Osteoblast (primary cell): ENCODE data around the gene NANS. TPM values are rescaled to one million over a fixed set of nuclear protein-coding genes. Genes with fewer than 3 reads are reported as not detected.

Source experiments
- DNase-seq: peaks from one replicate; pipeline ENCODE4 v3.0.0; 2011; ENCODE audit warnings: low spot score, mixed read lengths; ENCODE audit not compliant: insufficient read length; ENCODE audit errors: missing footprints
- H2AFZ ChIP-seq: 2 replicates; pipeline ENCODE4 v1.6.0; 2011; ENCODE audit warnings: mild to moderate bottlenecking, low read length
- H3K27ac ChIP-seq: 2 replicates; pipeline ENCODE4 v1.5.1; 2011; ENCODE audit warnings: mild to moderate bottlenecking, low read depth, low read length, moderate library complexity
- H3K27me3 ChIP-seq: 2 replicates; pipeline ENCODE4 v1.6.0; 2012; ENCODE audit warnings: mild to moderate bottlenecking, control low read depth, inconsistent platforms, low read length, moderate library complexity; ENCODE audit not compliant: insufficient read depth
- H3K36me3 ChIP-seq: 2 replicates; pipeline ENCODE4 v1.5.1; 2011; ENCODE audit warnings: mild to moderate bottlenecking, low read length, control low read depth, moderate library complexity; ENCODE audit not compliant: insufficient read depth
- H3K4me1 ChIP-seq: 2 replicates; pipeline ENCODE4 v1.5.1; 2011; ENCODE audit warnings: mild to moderate bottlenecking, low read length, control low read depth, moderate library complexity; ENCODE audit not compliant: insufficient read depth
- H3K4me2 ChIP-seq: 2 replicates; pipeline ENCODE4 v1.6.0; 2011; ENCODE audit warnings: mild to moderate bottlenecking, low read length; ENCODE audit not compliant: insufficient read depth
- H3K4me3 ChIP-seq: fragments of 200-600 bp; sonication (generic); 3 replicates; pipeline ENCODE4 v1.5.1; 2012; ENCODE audit warnings: mild to moderate bottlenecking, low read length, inconsistent platforms; ENCODE audit not compliant: insufficient read depth
- H3K79me2 ChIP-seq: 2 replicates; pipeline ENCODE4 v1.6.0; 2012; ENCODE audit warnings: mild to moderate bottlenecking, low read length, control low read depth, inconsistent platforms; ENCODE audit not compliant: insufficient read depth
- H3K9me3 ChIP-seq: 2 replicates; pipeline ENCODE4 v1.5.1; 2011; ENCODE audit warnings: low read depth, low read length, control low read depth
- H4K20me1 ChIP-seq: 2 replicates; pipeline ENCODE4 v1.6.0; 2012; ENCODE audit warnings: mild to moderate bottlenecking, low read length, control low read depth; ENCODE audit not compliant: insufficient read depth
- total RNA-seq: library from RNA; depleted of rRNA; stranded (reverse); fragments of >200 nt; gene quantifications from 2 replicates; pipeline ENCODE4 v1.2.3, GENCODE V29; 2012
- TF ChIP-seq, protein P1 (sequence below): IDR thresholded peaks from 2 replicates; pipeline ENCODE4 v1.5.1; 2011; ENCODE audit warnings: mild to moderate bottlenecking, low read depth, low read length, moderate library complexity; ENCODE audit errors: extremely low read depth

NANS gene
- total RNA-seq, 1 donor, result 56.1 TPM

DNA sequence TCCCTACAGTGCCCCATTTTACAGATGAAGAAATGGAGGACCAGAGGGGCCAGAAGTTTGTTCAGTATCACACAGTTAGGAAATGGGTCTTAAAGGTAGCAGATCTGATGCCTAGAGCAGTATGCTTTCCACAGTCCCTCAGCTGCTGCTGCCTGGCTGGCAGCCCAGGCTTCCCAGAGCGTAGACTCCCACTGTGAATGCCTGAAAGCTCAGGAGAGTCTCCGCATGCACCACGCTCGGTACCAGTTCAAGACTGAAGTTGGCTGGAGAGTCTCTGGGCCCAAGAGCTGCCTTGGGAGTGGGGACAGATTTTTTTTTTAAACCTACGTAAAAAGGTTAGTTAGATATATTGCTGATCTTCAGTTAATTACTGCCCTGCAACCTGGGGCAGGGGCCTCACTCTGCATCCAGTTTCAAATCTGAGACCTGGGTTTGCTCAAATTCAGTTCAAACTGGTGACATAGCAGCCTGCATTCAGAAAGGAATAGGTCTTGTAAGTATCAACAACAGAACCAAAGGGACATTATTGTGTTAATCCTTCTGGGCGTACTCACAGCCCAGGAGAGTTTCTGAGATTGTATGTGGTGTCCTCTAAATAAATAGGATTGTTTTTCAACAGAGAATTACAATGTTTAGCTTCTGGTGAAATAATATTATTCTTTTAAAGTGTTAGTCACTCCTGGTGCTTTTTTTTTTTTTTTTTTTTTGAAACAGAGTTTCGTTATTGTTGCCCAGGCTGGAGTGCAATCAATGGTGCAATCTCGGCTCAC lies 8.3 kb downstream of the NANS start:
- peak; percentile 86 for DNase-seq
- Histone ChIP-seq H3K4me1 (peaks cover 9% of the 10 kb centered on the region), H3K27ac (peak overlapping the region; percentile 46), H3K36me3 (peaks cover 59% of the 10 kb centered on the region), H3K27me3 (no peaks in the 10 kb centered on the region), H3K4me3 (no peak overlapping the region), H3K4me2 (peak overlapping the region; percentile 2), H4K20me1 (peaks cover 11% of the 10 kb centered on the region), H2AFZ (no peak overlapping the region), H3K9me3 (no peaks in the 10 kb centered on the region), H3K79me2 (peaks cover 50% of the 10 kb centered on the region)
- TF ChIP-seq, protein P1, sequence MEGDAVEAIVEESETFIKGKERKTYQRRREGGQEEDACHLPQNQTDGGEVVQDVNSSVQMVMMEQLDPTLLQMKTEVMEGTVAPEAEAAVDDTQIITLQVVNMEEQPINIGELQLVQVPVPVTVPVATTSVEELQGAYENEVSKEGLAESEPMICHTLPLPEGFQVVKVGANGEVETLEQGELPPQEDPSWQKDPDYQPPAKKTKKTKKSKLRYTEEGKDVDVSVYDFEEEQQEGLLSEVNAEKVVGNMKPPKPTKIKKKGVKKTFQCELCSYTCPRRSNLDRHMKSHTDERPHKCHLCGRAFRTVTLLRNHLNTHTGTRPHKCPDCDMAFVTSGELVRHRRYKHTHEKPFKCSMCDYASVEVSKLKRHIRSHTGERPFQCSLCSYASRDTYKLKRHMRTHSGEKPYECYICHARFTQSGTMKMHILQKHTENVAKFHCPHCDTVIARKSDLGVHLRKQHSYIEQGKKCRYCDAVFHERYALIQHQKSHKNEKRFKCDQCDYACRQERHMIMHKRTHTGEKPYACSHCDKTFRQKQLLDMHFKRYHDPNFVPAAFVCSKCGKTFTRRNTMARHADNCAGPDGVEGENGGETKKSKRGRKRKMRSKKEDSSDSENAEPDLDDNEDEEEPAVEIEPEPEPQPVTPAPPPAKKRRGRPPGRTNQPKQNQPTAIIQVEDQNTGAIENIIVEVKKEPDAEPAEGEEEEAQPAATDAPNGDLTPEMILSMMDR, result no peak

DNA sequence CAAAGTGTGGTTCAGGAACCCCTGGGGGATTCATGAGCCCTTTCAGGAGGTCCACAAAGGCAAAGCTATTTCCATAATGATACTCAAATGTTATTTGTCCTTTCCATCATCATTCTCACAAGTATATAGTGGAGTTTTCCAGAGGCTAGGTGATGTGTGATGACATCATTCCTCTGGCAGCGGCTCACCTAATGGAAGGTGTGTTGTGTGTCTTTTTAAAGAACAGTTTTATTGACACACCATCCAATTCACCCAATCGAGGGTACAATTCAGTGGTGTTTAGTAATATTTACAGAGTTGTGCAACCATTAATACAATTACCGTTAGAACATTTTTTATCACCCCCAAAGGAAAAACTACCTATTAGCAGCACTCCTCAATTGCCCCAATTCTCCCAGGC lies 9.7 kb downstream of the NANS start:
- H3K4me2 ChIP-seq, result no peak overlapping the region
- H3K9me3 ChIP-seq, result no peaks in the 10 kb centered on the region
- H3K27ac ChIP-seq, result no peak overlapping the region
- H3K79me2 ChIP-seq, result peaks cover 47% of the 10 kb centered on the region
- H4K20me1 ChIP-seq, result peaks cover 9% of the 10 kb centered on the region
- peaks cover 6% of the 10 kb centered on the region for H3K4me1 ChIP-seq
- peaks cover 56% of the 10 kb centered on the region for H3K36me3 ChIP-seq
- no peak overlapping the region for H2AFZ ChIP-seq
- TF ChIP-seq, protein P1, result no peak
- no peak overlapping the region for H3K4me3 ChIP-seq
- no peaks in the 10 kb centered on the region for H3K27me3 ChIP-seq
- no peak for DNase-seq

DNA sequence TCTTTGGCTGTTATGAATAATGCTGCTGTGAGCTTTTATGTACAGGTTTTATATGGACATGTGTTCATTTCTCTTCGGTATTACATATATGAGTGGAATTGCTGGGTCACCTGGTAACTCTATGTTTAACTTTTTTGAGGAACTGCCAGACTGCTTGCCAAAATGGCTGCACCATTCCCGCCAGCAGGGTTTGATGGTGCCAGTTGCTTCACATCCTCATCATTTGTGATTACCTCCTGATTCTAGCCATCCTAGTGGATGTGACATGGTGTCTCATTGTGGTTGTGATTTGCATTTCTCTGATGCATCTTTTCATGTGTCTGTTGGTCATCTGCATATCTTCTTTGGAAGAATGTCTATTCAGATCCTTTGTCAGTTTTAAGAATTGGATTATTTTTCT lies 10.7 kb downstream of the NANS start:
- Histone ChIP-seq H4K20me1 (peaks cover 14% of the 10 kb centered on the region), H3K36me3 (peaks cover 52% of the 10 kb centered on the region), H3K27ac (no peak overlapping the region), H3K79me2 (peaks cover 56% of the 10 kb centered on the region), H3K27me3 (no peaks in the 10 kb centered on the region), H3K4me2 (no peak overlapping the region), H3K4me1 (peaks cover 6% of the 10 kb centered on the region), H2AFZ (no peak overlapping the region), H3K9me3 (no peaks in the 10 kb centered on the region), H3K4me3 (no peak overlapping the region)
- DNase-seq, result no peak
- TF ChIP-seq, protein P1, result no peak

DNA sequence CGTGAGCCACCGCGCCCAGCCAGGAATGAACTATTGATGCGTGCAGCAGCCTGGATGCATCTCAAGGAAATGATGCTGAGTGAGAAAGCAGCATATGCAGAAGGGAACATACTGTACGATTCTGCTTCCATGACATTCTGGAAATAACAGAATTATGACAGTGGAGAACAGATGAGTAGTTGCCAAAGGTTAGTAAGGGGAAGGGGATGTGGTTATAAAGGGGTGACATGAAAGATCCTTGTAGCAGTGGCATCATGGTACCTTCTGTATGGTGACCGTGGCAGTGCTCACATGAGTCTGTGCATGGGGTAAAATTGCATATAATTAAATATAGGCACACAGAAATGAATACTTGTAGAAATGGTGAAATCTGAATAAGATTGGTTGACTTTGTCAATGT lies 13.0 kb downstream of the NANS start:
- no peaks in the 10 kb centered on the region for H3K9me3 ChIP-seq
- no peak for DNase-seq
- no peak overlapping the region for H2AFZ ChIP-seq
- TF ChIP-seq, protein P1, result no peak
- no peak overlapping the region for H3K4me2 ChIP-seq
- no peak overlapping the region for H3K27ac ChIP-seq
- H3K4me1 ChIP-seq, result peaks cover 10% of the 10 kb centered on the region
- peaks cover 13% of the 10 kb centered on the region for H4K20me1 ChIP-seq
- H3K27me3 ChIP-seq, result no peaks in the 10 kb centered on the region
- H3K4me3 ChIP-seq, result no peak overlapping the region
- H3K36me3 ChIP-seq, result peaks cover 34% of the 10 kb centered on the region
- H3K79me2 ChIP-seq, result peaks cover 62% of the 10 kb centered on the region
